Neural cell (in vitro differentiated cells): ENCODE results near the gene TFE3. TPM values are rescaled to one million over a fixed set of nuclear protein-coding genes. Genes with fewer than 3 reads are reported as not detected.
A peak's percentile ranks its signal among the peaks of the same experiment; 100 is the strongest.

ENCODE experiments used
- H2AFZ ChIP-seq: fragments of 200-600, 300-800 bp; sonication (generic), shearing (Covaris generic); 2 replicates; pipeline ENCODE4 v1.6.0; 2014; ENCODE audit warnings: low read depth, mild to moderate bottlenecking, antibody characterized with exemption, low read length, moderate library complexity
- H3F3A ChIP-seq: fragments of 200-600 bp; shearing (Covaris generic); 2 replicates; pipeline ENCODE4 v1.6.1; 2016; ENCODE audit warnings: mild to moderate bottlenecking, moderate library complexity, mixed read lengths, antibody characterized with exemption, low read length; ENCODE audit not compliant: insufficient read depth, poor library complexity, severe bottlenecking
- H3K27ac ChIP-seq: fragments of 200-600, 300-800 bp; sonication (generic), shearing (Covaris generic); 2 replicates; pipeline ENCODE4 v1.5.1; 2014; ENCODE audit warnings: mild to moderate bottlenecking, low read length, moderate library complexity
- H3K27me3 ChIP-seq: fragments of 300-800, 200-600 bp; sonication (generic), shearing (Covaris generic); 2 replicates; pipeline ENCODE4 v1.6.0; 2014; ENCODE audit warnings: mild to moderate bottlenecking, low read depth, low read length, moderate library complexity; ENCODE audit not compliant: insufficient read depth
- H3K36me3 ChIP-seq: fragments of 300-800, 200-600 bp; sonication (generic), shearing (Covaris generic); 2 replicates; pipeline ENCODE4 v1.5.1; 2014; ENCODE audit warnings: mild to moderate bottlenecking, antibody characterized with exemption, low read length, moderate library complexity; ENCODE audit not compliant: insufficient read depth
- H3K4me2 ChIP-seq: fragments of 300-800, 200-600 bp; sonication (generic), shearing (Covaris generic); 2 replicates; pipeline ENCODE4 v1.6.0; 2014; ENCODE audit warnings: mild to moderate bottlenecking, low read length
- H3K4me3 ChIP-seq: fragments of 300-800, 200-600 bp; sonication (generic), shearing (Covaris generic); 2 replicates; pipeline ENCODE4 v1.5.1; 2014; ENCODE audit warnings: mild to moderate bottlenecking, low read length, moderate library complexity
- H3K79me2 ChIP-seq: fragments of 200-600 bp; shearing (Covaris generic); replicated peaks from 2 replicates; pipeline ENCODE4 v1.6.0; 2014; ENCODE audit warnings: mild to moderate bottlenecking, low read length, moderate library complexity; ENCODE audit not compliant: insufficient read depth
- H3K9ac ChIP-seq: fragments of 300-800, 200-600 bp; sonication (generic), shearing (Covaris generic); 2 replicates; pipeline ENCODE4 v1.6.1; 2016; ENCODE audit warnings: mild to moderate bottlenecking, low read length, mixed read lengths
- H3K9me2 ChIP-seq: fragments of 200-600 bp; shearing (Covaris generic); 2 replicates; pipeline ENCODE4 v1.6.1; 2016; ENCODE audit warnings: mild to moderate bottlenecking, low read length, mixed read lengths; ENCODE audit not compliant: insufficient read depth
- H3K9me3 ChIP-seq: fragments of 200-600, 300-800 bp; sonication (generic), shearing (Covaris generic); 2 replicates; pipeline ENCODE4 v1.6.1; 2016; ENCODE audit warnings: mild to moderate bottlenecking, mixed run types, low read length, moderate library complexity, mixed read lengths
- H4K20me1 ChIP-seq: fragments of 200-600 bp; shearing (Covaris generic); 2 replicates; pipeline ENCODE4 v1.6.1; 2016; ENCODE audit warnings: mild to moderate bottlenecking, mixed run types; ENCODE audit not compliant: insufficient read depth
- CTCF ChIP-seq: fragments of 450-650 bp; IDR thresholded peaks from 2 replicates; pipeline ENCODE4 v1.5.1; 2014; ENCODE audit warnings: antibody characterized with exemption, mild to moderate bottlenecking, moderate library complexity; ENCODE audit not compliant: poor library complexity, severe bottlenecking
- EP300 ChIP-seq: fragments of 450-650 bp; conservative IDR thresholded peaks from 2 replicates; pipeline ENCODE4 v1.6.1; 2014; ENCODE audit warnings: antibody characterized with exemption, mild to moderate bottlenecking, moderate library complexity; ENCODE audit not compliant: poor library complexity, severe bottlenecking
- EZH2 ChIP-seq: fragments of 200-600, 300-800 bp; shearing (Covaris generic), sonication (generic); IDR thresholded peaks from 2 replicates; pipeline ENCODE4 v1.6.1; 2014; ENCODE audit warnings: antibody characterized with exemption, low read length, borderline replicate concordance, mild to moderate bottlenecking; ENCODE audit not compliant: insufficient read depth, poor library complexity, severe bottlenecking
- MXI1 ChIP-seq: fragments of 450-650 bp; conservative IDR thresholded peaks from 2 replicates; pipeline ENCODE4 v1.6.1; 2014; ENCODE audit warnings: antibody characterized with exemption, mild to moderate bottlenecking; ENCODE audit not compliant: poor library complexity, severe bottlenecking
- POLR2AphosphoS5 ChIP-seq: IDR thresholded peaks from 2 replicates; pipeline ENCODE4 v1.6.1; 2012
- RAD21 ChIP-seq: fragments of 450-650 bp; conservative IDR thresholded peaks from 2 replicates; pipeline ENCODE4 v1.6.1; 2014; ENCODE audit warnings: antibody characterized with exemption, mild to moderate bottlenecking, moderate library complexity
- REST ChIP-seq: IDR thresholded peaks from 2 replicates; pipeline ENCODE4 v1.6.1; 2012; ENCODE audit warnings: borderline replicate concordance
- SMC3 ChIP-seq: fragments of 450-650 bp; conservative IDR thresholded peaks from 2 replicates; pipeline ENCODE4 v1.6.1; 2014; ENCODE audit warnings: antibody characterized with exemption, mild to moderate bottlenecking, moderate library complexity; ENCODE audit not compliant: poor library complexity
- TAF1 ChIP-seq: IDR thresholded peaks from 2 replicates; pipeline ENCODE4 v1.6.1; 2012; ENCODE audit warnings: low read depth
- polyA plus RNA-seq: library from polyadenylated mRNA; depleted of rRNA; stranded (reverse); fragments of >200 nt; gene quantifications from 2 replicates; pipeline ENCODE4 v1.2.3, GENCODE V29; 2014

The TFE3 gene
- polyA plus RNA-seq, 1 donor from 2014 or later, result 8.9 TPM

GRCh38 chrX:49053223-49054072 is 10.3 kb upstream of the TFE3 start:
- Histone ChIP-seq H3K9me3 (no peaks in the 10 kb centered on the region), H2AFZ (peak overlapping the region; percentile 33), H3K27ac (no peak overlapping the region), H3F3A (no peaks in the 10 kb centered on the region), H3K9ac (peak overlapping the region; percentile 72), H3K4me3 (peak overlapping the region; percentile 74), H3K27me3 (no peaks in the 10 kb centered on the region), H3K9me2 (no peaks in the 10 kb centered on the region), H4K20me1 (no peaks in the 10 kb centered on the region), H3K36me3 (no peaks in the 10 kb centered on the region), H3K79me2 (no peaks in the 10 kb centered on the region), H3K4me2 (peak overlapping the region; percentile 39)
- no peak for TF ChIP-seq EP300
- no peak for TF ChIP-seq CTCF
- TF ChIP-seq SMC3, result no peak
- TF ChIP-seq POLR2AphosphoS5, result peak; percentile 33

GRCh38 chrX:49043987-49044281 is 777 bp upstream of the TFE3 start:
- H3K27me3 ChIP-seq, result no peaks in the 10 kb centered on the region
- no peaks in the 10 kb centered on the region for H3K9me3 ChIP-seq
- H4K20me1 ChIP-seq, result no peaks in the 10 kb centered on the region
- H3F3A ChIP-seq, result no peaks in the 10 kb centered on the region
- no peaks in the 10 kb centered on the region for H3K9me2 ChIP-seq
- H3K9ac ChIP-seq, result no peak overlapping the region
- TF ChIP-seq CTCF, result no peak
- H3K79me2 ChIP-seq, result peaks cover 6% of the 10 kb centered on the region
- H3K4me3 ChIP-seq, result peak overlapping the region; percentile 77
- no peak overlapping the region for H2AFZ ChIP-seq
- H3K36me3 ChIP-seq, result no peaks in the 10 kb centered on the region
- peak overlapping the region; percentile 34 for H3K27ac ChIP-seq
- no peak overlapping the region for H3K4me2 ChIP-seq

- Histone ChIP-seq H3F3A (no peaks in the 10 kb centered on the region), H3K4me2 (peak overlapping the region; percentile 51), H3K4me3 (peak overlapping the region; percentile 77), H2AFZ (no peak overlapping the region), H4K20me1 (no peaks in the 10 kb centered on the region), H3K9me2 (no peaks in the 10 kb centered on the region), H3K27me3 (no peaks in the 10 kb centered on the region), H3K36me3 (no peaks in the 10 kb centered on the region), H3K9me3 (no peaks in the 10 kb centered on the region), H3K79me2 (peaks cover 6% of the 10 kb centered on the region), H3K9ac (peak overlapping the region; percentile 79), H3K27ac (peak overlapping the region; percentile 74)
- TF ChIP-seq MXI1 (no peak), EP300 (no peak), SMC3 (no peak), TAF1 (no peak), RAD21 (no peak), EZH2 (no peak), CTCF (no peak), REST (no peak), POLR2AphosphoS5 (no peak)
These were observed 457 bp downstream of the TFE3 start for GRCh38 chrX:49042581-49043219.
